Parathyroid adenoma (tissue), 2 donors: Measurements from ENCODE around the gene TENT5C.

Experiments used
- H2AFZ ChIP-seq: fragments of 300-600 bp; sonication (generic); one replicate; pipeline ENCODE4 v1.7.0; 2017; ENCODE audit warnings: antibody characterized with exemption, mild to moderate bottlenecking
- H3K27ac ChIP-seq: fragments of 300-600 bp; sonication (generic); one replicate; pipeline ENCODE4 v1.7.0; 2017
- H3K27me3 ChIP-seq: fragments of 300-600 bp; sonication (generic); one replicate; pipeline ENCODE4 v1.7.0; 2017; ENCODE audit warnings: low read length; ENCODE audit not compliant: control insufficient read depth, insufficient read depth
- H3K36me3 ChIP-seq: fragments of 300-600 bp; sonication (generic); one replicate; pipeline ENCODE4 v1.7.0; 2017; ENCODE audit warnings: low read length; ENCODE audit not compliant: control insufficient read depth, insufficient read depth
- H3K4me1 ChIP-seq: fragments of 300-600 bp; sonication (generic); one replicate; pipeline ENCODE4 v1.7.0; 2017; ENCODE audit warnings: control low read depth
- H3K4me2 ChIP-seq: fragments of 300-600 bp; sonication (generic); one replicate; pipeline ENCODE4 v1.7.0; 2017; ENCODE audit warnings: low read length
- H3K4me3 ChIP-seq: fragments of 300-600 bp; sonication (generic); one replicate; pipeline ENCODE4 v1.7.0; 2017; ENCODE audit warnings: low read depth, low read length
- H3K79me2 ChIP-seq: fragments of 300-600 bp; sonication (generic); one replicate; pipeline ENCODE4 v1.7.0; 2017; ENCODE audit warnings: control low read depth
- H3K9ac ChIP-seq: fragments of 300-600 bp; sonication (generic); one replicate; pipeline ENCODE4 v1.7.0; 2017; ENCODE audit warnings: mild to moderate bottlenecking
- H3K9me3 ChIP-seq: fragments of 300-600 bp; sonication (generic); one replicate; pipeline ENCODE4 v1.7.0; 2017; ENCODE audit warnings: low read length; ENCODE audit not compliant: control insufficient read depth
- TF ChIP-seq, protein P1 (sequence below): fragments of 300-600 bp; sonication (generic); IDR thresholded peaks from one replicate; pipeline ENCODE4 v1.7.0; 2017; ENCODE audit warnings: antibody characterized with exemption, mild to moderate bottlenecking
- donor health status: primary hyperparathyroidism.

The TENT5C gene

DNA sequence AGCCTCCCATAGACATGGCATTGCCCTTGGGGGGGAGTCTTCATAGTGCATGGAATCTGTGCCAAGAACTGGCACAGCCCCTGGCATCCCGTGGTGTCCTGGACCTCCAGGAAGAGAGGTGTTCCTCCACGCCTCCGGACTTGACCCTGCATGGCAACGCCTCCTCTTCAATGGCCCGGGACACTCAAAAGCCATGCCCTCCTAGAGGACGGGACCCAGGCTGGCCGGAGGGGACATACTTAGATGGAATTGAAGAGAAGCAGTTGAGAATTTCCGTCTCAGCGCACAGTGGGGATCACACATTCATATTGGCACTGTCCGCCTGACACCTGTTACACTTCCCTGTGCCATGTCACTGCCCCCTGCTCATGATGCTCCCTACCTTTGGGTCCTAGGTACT is 38.4 kb upstream of the TENT5C start:
- Histone ChIP-seq H3K27ac (no peak overlapping the region), H3K9ac (no peak overlapping the region), H2AFZ (no peak overlapping the region), H3K9me3 (no peaks in the 10 kb centered on the region), H3K4me2 (no peak overlapping the region), H3K4me3 (no peak overlapping the region), H3K27me3 (no peaks in the 10 kb centered on the region), H3K36me3 (no peaks in the 10 kb centered on the region), H3K79me2 (no peaks in the 10 kb centered on the region), H3K4me1 (peaks cover 21% of the 10 kb centered on the region)
- TF ChIP-seq, protein P1, sequence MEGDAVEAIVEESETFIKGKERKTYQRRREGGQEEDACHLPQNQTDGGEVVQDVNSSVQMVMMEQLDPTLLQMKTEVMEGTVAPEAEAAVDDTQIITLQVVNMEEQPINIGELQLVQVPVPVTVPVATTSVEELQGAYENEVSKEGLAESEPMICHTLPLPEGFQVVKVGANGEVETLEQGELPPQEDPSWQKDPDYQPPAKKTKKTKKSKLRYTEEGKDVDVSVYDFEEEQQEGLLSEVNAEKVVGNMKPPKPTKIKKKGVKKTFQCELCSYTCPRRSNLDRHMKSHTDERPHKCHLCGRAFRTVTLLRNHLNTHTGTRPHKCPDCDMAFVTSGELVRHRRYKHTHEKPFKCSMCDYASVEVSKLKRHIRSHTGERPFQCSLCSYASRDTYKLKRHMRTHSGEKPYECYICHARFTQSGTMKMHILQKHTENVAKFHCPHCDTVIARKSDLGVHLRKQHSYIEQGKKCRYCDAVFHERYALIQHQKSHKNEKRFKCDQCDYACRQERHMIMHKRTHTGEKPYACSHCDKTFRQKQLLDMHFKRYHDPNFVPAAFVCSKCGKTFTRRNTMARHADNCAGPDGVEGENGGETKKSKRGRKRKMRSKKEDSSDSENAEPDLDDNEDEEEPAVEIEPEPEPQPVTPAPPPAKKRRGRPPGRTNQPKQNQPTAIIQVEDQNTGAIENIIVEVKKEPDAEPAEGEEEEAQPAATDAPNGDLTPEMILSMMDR = no peak

DNA sequence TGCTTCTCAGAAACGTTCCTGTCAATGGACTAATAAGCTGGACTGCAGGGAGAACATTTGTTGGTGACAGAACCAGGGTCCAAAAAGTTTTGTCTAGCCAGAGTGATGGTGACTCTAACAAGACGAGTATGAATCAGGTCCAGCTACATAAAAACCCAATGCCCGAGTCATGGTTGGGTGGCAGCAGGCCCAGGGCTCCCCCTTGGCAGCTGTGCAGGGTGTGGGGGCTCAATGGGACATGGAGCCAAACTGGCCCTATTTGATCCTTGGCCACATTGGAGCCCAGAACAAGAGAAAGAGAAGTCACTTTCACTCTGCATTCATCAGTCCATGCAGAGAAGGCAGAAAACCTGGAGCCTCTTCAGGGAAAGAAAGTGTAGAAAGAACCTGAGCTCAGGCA is 37.9 kb upstream of the TENT5C start:
- TF ChIP-seq, protein P1 = no peak
- H3K4me1 ChIP-seq = peaks cover 20% of the 10 kb centered on the region
- H3K79me2 ChIP-seq = no peaks in the 10 kb centered on the region
- no peak overlapping the region for H3K4me3 ChIP-seq
- H3K9me3 ChIP-seq = no peaks in the 10 kb centered on the region
- no peak overlapping the region for H3K9ac ChIP-seq
- no peaks in the 10 kb centered on the region for H3K27me3 ChIP-seq
- no peak overlapping the region for H2AFZ ChIP-seq
- no peak overlapping the region for H3K27ac ChIP-seq
- H3K36me3 ChIP-seq = no peaks in the 10 kb centered on the region
- no peak overlapping the region for H3K4me2 ChIP-seq

DNA sequence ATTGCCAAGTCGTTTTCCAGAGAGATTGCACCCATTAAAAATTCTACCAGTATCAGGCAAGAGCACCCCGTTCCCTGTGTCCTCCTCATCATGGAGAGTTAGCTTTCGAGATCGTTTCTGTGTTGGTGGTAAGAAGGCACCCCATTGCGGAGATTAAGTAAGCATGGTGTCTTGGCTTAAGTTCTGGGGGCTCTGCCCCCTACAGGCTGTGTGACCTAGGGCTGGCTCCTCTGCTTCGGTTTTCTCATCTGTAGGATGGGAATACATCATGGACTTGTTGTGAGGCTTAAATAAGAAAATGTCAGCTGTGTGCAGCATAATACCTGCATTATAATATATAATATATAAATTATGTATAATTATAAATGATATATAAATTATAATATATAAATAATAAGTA is 36.8 kb upstream of the TENT5C start:
- H3K4me3 ChIP-seq = no peak overlapping the region
- H2AFZ ChIP-seq = no peak overlapping the region
- H3K9me3 ChIP-seq = no peaks in the 10 kb centered on the region
- peaks cover 14% of the 10 kb centered on the region for H3K4me1 ChIP-seq
- H3K9ac ChIP-seq = no peak overlapping the region
- no peak overlapping the region for H3K27ac ChIP-seq
- TF ChIP-seq, protein P1 = no peak
- no peaks in the 10 kb centered on the region for H3K79me2 ChIP-seq
- H3K4me2 ChIP-seq = no peak overlapping the region
- no peaks in the 10 kb centered on the region for H3K36me3 ChIP-seq
- H3K27me3 ChIP-seq = no peaks in the 10 kb centered on the region

DNA sequence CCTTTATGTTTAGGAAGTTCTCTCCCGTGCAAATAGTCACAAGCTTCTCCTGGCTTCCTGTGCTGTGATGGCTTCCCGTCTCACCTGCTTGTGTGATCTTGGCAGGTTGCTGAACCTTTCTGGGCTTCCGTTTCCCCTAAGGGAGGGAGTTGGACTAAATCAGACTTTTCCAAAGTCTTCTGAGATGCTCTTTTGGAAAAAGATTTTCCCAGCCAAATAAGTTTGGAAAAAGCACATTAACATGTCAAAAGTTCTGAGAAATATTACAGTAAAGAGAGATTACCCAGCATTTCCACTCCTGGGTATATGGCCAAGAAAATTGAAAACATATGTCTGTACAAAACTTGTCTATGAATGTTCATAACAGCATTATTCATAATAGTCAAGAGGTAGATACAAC is 36.0 kb upstream of the TENT5C start:
- Histone ChIP-seq H3K27me3 (no peaks in the 10 kb centered on the region), H3K4me3 (no peak overlapping the region), H3K4me1 (peaks cover 8% of the 10 kb centered on the region), H3K9me3 (no peaks in the 10 kb centered on the region), H3K79me2 (no peaks in the 10 kb centered on the region), H3K4me2 (no peak overlapping the region), H3K36me3 (no peaks in the 10 kb centered on the region), H2AFZ (no peak overlapping the region), H3K27ac (no peak overlapping the region), H3K9ac (no peak overlapping the region)
- TF ChIP-seq, protein P1 = no peak

DNA sequence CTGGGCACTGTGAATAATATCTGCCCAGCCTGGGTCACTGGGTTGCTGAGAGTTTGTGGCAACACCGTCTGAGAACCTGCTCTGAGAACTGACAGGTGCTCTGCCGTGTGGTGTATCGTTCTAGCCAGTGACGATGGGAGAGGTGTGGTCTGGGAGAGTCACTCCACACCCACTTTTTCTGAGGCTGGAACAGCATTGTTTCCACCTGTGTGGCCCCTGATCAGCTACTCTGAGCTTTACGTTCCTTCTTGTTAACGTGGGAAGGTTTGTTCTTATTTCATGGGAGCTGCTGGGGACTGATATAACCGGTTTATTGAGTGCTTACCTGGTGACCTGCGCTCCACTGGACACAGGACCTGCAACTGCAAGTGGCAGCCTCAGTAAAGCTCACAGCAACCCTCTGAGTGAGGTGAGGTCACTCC is 34.8 kb upstream of the TENT5C start:
- no peak overlapping the region for H3K4me3 ChIP-seq
- no peak overlapping the region for H3K9ac ChIP-seq
- peak overlapping the region; percentile 5 for H2AFZ ChIP-seq
- TF ChIP-seq, protein P1 = no peak
- H3K79me2 ChIP-seq = no peaks in the 10 kb centered on the region
- H3K4me2 ChIP-seq = peak overlapping the region; percentile 43
- H3K27ac ChIP-seq = peak overlapping the region; percentile 3
- H3K9me3 ChIP-seq = no peaks in the 10 kb centered on the region
- no peaks in the 10 kb centered on the region for H3K27me3 ChIP-seq
- H3K4me1 ChIP-seq = peaks cover under 1% of the 10 kb centered on the region
- no peaks in the 10 kb centered on the region for H3K36me3 ChIP-seq
